Neutrophil (primary cell): Measurements from ENCODE around the gene LCK.

ENCODE experiments used
- H3K27ac ChIP-seq: fragments of 200-600 bp; sonication (generic); 2 replicates; pipeline ENCODE4 v1.5.1; 2016; ENCODE audit warnings: mild to moderate bottlenecking, moderate library complexity
- H3K27me3 ChIP-seq: fragments of 200-600 bp; sonication (generic); 2 replicates; pipeline ENCODE4 v1.6.0; 2016; ENCODE audit warnings: mild to moderate bottlenecking
- H3K36me3 ChIP-seq: fragments of 200-600 bp; sonication (generic); 2 replicates; pipeline ENCODE4 v1.5.1; 2017
- H3K4me1 ChIP-seq, 2 experiments: fragments of 200-600 bp in 1 of 2; sonication (generic) in 1 of 2; 1 replicate in 1 of 2; 2 replicates in 1 of 2; pipeline versions ENCODE4 v1.5.1 to v1.6.1; 2013 to 2016; ENCODE audit warnings: low read depth in 1 of 2, low read length in 1 of 2, mild to moderate bottlenecking in 1 of 2, moderate library complexity in 1 of 2; ENCODE audit not compliant: control insufficient read depth in 1 of 2, insufficient read depth in 1 of 2
- H3K4me3 ChIP-seq, 2 experiments: fragments of 200-600 bp in 1 of 2; sonication (generic) in 1 of 2; 1 replicate in 1 of 2; 2 replicates in 1 of 2; pipeline ENCODE4 v1.5.1; 2013 to 2016; ENCODE audit warnings: low read depth in 1 of 2, low read length in 1 of 2, mild to moderate bottlenecking in 1 of 2, moderate library complexity in 1 of 2
- H3K9me3 ChIP-seq: fragments of 200-600 bp; sonication (generic); 2 replicates; pipeline ENCODE4 v1.5.1; 2016
- CTCF ChIP-seq: fragments of 200-600 bp; sonication (generic); IDR thresholded peaks from 2 replicates; pipeline ENCODE4 v1.5.1; 2016; ENCODE audit warnings: antibody characterized with exemption

Gene LCK

GRCh38 chr1:32309960-32310359 is 58.9 kb downstream of the LCK start:
- Histone ChIP-seq H3K27ac (no peak overlapping the region), H3K4me3 (no peak overlapping the region)

GRCh38 chr1:32311709-32312393 is 60.8 kb downstream of the LCK start:
- Histone ChIP-seq H3K27me3 (no peaks in the 10 kb centered on the region), H3K4me1 (no peaks in the 10 kb centered on the region)

More at GRCh38 chr1:32309960-32310359, 58.9 kb downstream of the LCK start:
- H3K4me1 ChIP-seq, result no peaks in the 10 kb centered on the region
- H3K36me3 ChIP-seq, result peaks cover 15% of the 10 kb centered on the region
- TF ChIP-seq CTCF, result no peak
- H3K27me3 ChIP-seq, result no peaks in the 10 kb centered on the region
- no peaks in the 10 kb centered on the region for H3K9me3 ChIP-seq

GRCh38 chr1:32316903-32317277 is 65.8 kb downstream of the LCK start:
- no peaks in the 10 kb centered on the region for H3K9me3 ChIP-seq
- H3K4me1 ChIP-seq, result no peaks in the 10 kb centered on the region
- no peak for TF ChIP-seq CTCF
- no peaks in the 10 kb centered on the region for H3K27me3 ChIP-seq
- H3K27ac ChIP-seq, result no peak overlapping the region
- H3K4me3 ChIP-seq, result no peak overlapping the region
- H3K36me3 ChIP-seq, result peaks cover 40% of the 10 kb centered on the region

More at GRCh38 chr1:32311709-32312393, 60.8 kb downstream of the LCK start:
- H3K9me3 ChIP-seq, result no peaks in the 10 kb centered on the region
- TF ChIP-seq CTCF, result no peak
- no peak overlapping the region for H3K4me3 ChIP-seq
- peaks cover 11% of the 10 kb centered on the region for H3K36me3 ChIP-seq
- peak overlapping the region; percentile 9 for H3K27ac ChIP-seq

- H3K27me3 ChIP-seq, result no peaks in the 10 kb centered on the region
- H3K4me1 ChIP-seq, result no peaks in the 10 kb centered on the region
- H3K36me3 ChIP-seq, result peaks cover 51% of the 10 kb centered on the region
- H3K9me3 ChIP-seq, result no peaks in the 10 kb centered on the region
- no peak overlapping the region for H3K4me3 ChIP-seq
- H3K27ac ChIP-seq, result no peak overlapping the region
- no peak for TF ChIP-seq CTCF
Measured at GRCh38 chr1:32318127-32318869, 67.2 kb downstream of the LCK start.

GRCh38 chr1:32321712-32322291 is 70.7 kb downstream of the LCK start:
- no peaks in the 10 kb centered on the region for H3K27me3 ChIP-seq
- H3K4me1 ChIP-seq, result no peaks in the 10 kb centered on the region
- H3K4me3 ChIP-seq, result no peak overlapping the region
- peaks cover 76% of the 10 kb centered on the region for H3K36me3 ChIP-seq
- no peaks in the 10 kb centered on the region for H3K9me3 ChIP-seq
- H3K27ac ChIP-seq, result peak overlapping the region; percentile 23
- no peak for TF ChIP-seq CTCF
